Common myeloid progenitor, CD34-positive (primary cell): Measurements from ENCODE around the gene ADARB2.

Source experiments
- CTCF ChIA-PET: fragments of 350-600 bp; sonication (Branson Sonifier 250); formaldehyde crosslinking; loops from one replicate; lab custom pipeline; 2021; ENCODE audit warnings: antibody characterized with exemption; lab: Charles Lee
- POLR2A ChIA-PET: fragments of 350-600 bp; sonication (Branson Sonifier 250); formaldehyde crosslinking; loops from one replicate; lab custom pipeline; 2021; ENCODE audit warnings: antibody characterized with exemption; lab: Charles Lee
- DNase-seq, 3 donors: peaks; one replicate each; pipeline versions ENCODE4 v3.0.0 to v3.0.0-alpha.2; 2013
- H3K27ac ChIP-seq, 2 experiments: 1 replicate in 1 of 2; 2 replicates in 1 of 2; pipeline ENCODE4 v1.7.0; 2013; ENCODE audit warnings: inconsistent platforms in 2 of 2, low read length in 2 of 2, mild to moderate bottlenecking in 2 of 2, low read depth in 1 of 2, moderate library complexity in 1 of 2; ENCODE audit not compliant: severe bottlenecking in 2 of 2, insufficient read depth in 1 of 2, poor library complexity in 1 of 2
- H3K27me3 ChIP-seq, 5 experiments: replicated peaks in 2 of 5; 1 replicate in 3 of 5; 2 replicates in 2 of 5; pipeline versions ENCODE4 v1.6.1 to v1.7.0; 2013; ENCODE audit warnings: low read length in 4 of 5, mild to moderate bottlenecking in 2 of 5, moderate library complexity in 2 of 5, inconsistent platforms in 1 of 5; ENCODE audit not compliant: insufficient read depth in 5 of 5, control insufficient read depth in 4 of 5
- H3K36me3 ChIP-seq, 4 experiments: 1 replicate in 2 of 4; 2 replicates in 2 of 4; pipeline versions ENCODE4 v1.6.1 to v1.7.0; 2013; ENCODE audit warnings: low read length in 3 of 4, control low read depth in 1 of 4, mild to moderate bottlenecking in 1 of 4; ENCODE audit not compliant: control insufficient read depth in 4 of 4, insufficient read depth in 4 of 4
- H3K4me1 ChIP-seq, 4 experiments: 1 replicate in 3 of 4; 2 replicates in 1 of 4; pipeline versions ENCODE4 v1.6.1 to v1.7.1; 2013; ENCODE audit warnings: low read length in 3 of 4, mild to moderate bottlenecking in 3 of 4, control low read depth in 1 of 4, inconsistent platforms in 1 of 4, moderate library complexity in 1 of 4; ENCODE audit not compliant: control insufficient read depth in 4 of 4, insufficient read depth in 4 of 4; ENCODE audit errors: control extremely low read depth in 1 of 4
- H3K4me3 ChIP-seq, 7 experiments: 1 replicate in 4 of 7; 2 replicates in 3 of 7; pipeline versions ENCODE4 v1.5.1 to v1.7.0; 2013; ENCODE audit warnings: mild to moderate bottlenecking in 7 of 7, low read length in 6 of 7, moderate library complexity in 6 of 7, inconsistent platforms in 2 of 7, low read depth in 2 of 7, control low read depth in 1 of 7; ENCODE audit not compliant: insufficient read depth in 4 of 7, control insufficient read depth in 1 of 7; ENCODE audit errors: extremely low read depth in 1 of 7
- H3K9me3 ChIP-seq, 5 experiments: 1 replicate in 4 of 5; 2 replicates in 1 of 5; pipeline versions ENCODE4 v1.6.1 to v1.7.1; 2013; ENCODE audit warnings: low read length in 4 of 5, mild to moderate bottlenecking in 2 of 5, inconsistent platforms in 1 of 5, low read depth in 1 of 5, moderate library complexity in 1 of 5; ENCODE audit not compliant: control insufficient read depth in 4 of 5, insufficient read depth in 2 of 5; ENCODE audit errors: control extremely low read depth in 1 of 5
- WGBS: methylation state at CpG from one replicate; pipeline ENCODE4 v1.1.5; 2013; ENCODE audit not compliant: insufficient coverage; 5-methylcytosine and 5-hydroxymethylcytosine counted together

Gene ADARB2

DNA sequence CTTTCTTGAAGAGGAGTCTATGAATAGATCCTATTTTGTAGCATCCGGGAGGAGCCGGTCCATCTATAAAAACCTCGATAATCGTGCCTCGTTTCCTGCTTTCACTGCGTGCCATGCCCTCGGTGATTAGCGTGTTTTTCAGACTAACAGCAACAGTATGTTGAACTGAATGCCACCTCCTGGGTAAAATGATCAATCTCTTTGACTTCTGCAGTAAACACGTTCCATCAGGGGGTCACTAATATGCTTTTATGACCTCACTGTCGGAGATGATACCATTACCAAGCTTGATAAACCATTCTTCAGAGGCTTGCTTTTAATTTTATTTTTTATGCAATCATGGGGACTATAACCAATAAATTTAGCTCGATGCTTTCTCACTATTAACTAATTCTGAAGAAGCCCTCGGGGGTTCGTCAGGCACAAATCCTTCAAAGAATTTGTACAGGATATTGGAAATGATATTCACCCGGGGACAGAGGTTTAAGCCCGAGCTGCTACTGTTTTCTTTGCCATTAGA, 228.3 kb downstream of the ADARB2 start:
- H3K4me1 ChIP-seq = no peaks in the 10 kb centered on the region
- no peaks in the 10 kb centered on the region for H3K27me3 ChIP-seq
- 90% methylated on average over 14 of the region's 15 CpGs for WGBS
- no peak overlapping the region for H3K4me3 ChIP-seq
- H3K27ac ChIP-seq = no peak overlapping the region
- peaks cover 0 to 6% (median 0%) of the 10 kb centered on the region in 5 experiments for H3K9me3 ChIP-seq
- ChIA-PET POLR2A (no interaction called here), CTCF (no interaction called here)
- H3K36me3 ChIP-seq = no peaks in the 10 kb centered on the region
- no peak for DNase-seq

- POLR2A ChIA-PET = no interaction called here
- no peaks in the 10 kb centered on the region for H3K27me3 ChIP-seq
- no peak for DNase-seq
- H3K36me3 ChIP-seq = no peaks in the 10 kb centered on the region
- H3K4me3 ChIP-seq = no peak overlapping the region
- CTCF ChIA-PET = no interaction called here
- no peaks in the 10 kb centered on the region for H3K4me1 ChIP-seq
- H3K9me3 ChIP-seq = peaks cover 0 to 6% (median 0%) of the 10 kb centered on the region in 5 experiments
- no peak overlapping the region for H3K27ac ChIP-seq
- 96% methylated on average over 16 of the region's 16 CpGs for WGBS
Observed at GRCh38 chr10:1508096-1508495, 229.2 kb downstream of the ADARB2 start.

DNA sequence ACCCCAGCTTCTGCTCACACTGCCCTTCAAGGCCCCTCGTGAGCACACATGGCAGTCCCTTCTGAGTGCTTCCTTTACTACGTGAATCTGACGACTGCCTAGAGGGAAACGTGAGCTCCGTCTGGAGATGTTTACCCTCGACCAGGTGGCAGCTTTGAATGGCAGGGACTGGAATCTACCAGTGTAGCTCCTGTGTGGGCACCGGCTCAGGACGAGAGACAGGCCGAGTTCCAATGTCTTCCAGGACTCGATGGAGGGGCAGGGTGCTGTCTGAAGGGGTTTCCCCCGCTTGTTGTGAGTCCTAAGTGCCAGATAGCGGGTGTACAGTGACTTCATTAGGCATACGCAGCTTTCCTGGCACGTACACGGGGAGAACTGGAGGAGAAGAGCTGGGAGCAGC, 229.9 kb downstream of the ADARB2 start:
- CTCF ChIA-PET = no interaction called here

DNA sequence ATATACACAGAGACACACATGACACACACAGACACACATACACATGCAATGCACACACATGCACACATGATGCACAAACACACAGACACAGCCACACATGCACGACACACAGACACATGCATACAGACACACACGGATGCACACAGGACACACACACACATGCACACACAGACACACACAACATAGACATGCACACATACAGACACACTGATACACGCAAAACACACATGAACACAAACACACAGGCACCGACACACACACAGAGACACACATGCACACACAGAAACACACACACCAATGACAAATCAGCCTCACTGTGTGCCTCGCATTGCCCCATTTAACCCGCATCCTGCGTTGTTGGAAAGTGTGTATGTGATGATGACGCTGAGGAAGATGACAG, 232.4 kb downstream of the ADARB2 start:
- peaks cover 0 to 6% (median 0%) of the 10 kb centered on the region in 5 experiments for H3K9me3 ChIP-seq
- CTCF ChIA-PET = no interaction called here
- 97% methylated on average over 4 of the region's 8 CpGs for WGBS

More for the DNA sequence above, 229.9 kb downstream of the ADARB2 start:
- Histone ChIP-seq H3K27ac (no peak overlapping the region), H3K4me1 (no peaks in the 10 kb centered on the region), H3K27me3 (no peaks in the 10 kb centered on the region), H3K9me3 (peaks cover 0 to 6% (median 0%) of the 10 kb centered on the region in 5 experiments), H3K36me3 (no peaks in the 10 kb centered on the region), H3K4me3 (no peak overlapping the region)
- 94% methylated on average over 15 of the region's 15 CpGs for WGBS
- POLR2A ChIA-PET = no interaction called here
- no peak for DNase-seq

DNA sequence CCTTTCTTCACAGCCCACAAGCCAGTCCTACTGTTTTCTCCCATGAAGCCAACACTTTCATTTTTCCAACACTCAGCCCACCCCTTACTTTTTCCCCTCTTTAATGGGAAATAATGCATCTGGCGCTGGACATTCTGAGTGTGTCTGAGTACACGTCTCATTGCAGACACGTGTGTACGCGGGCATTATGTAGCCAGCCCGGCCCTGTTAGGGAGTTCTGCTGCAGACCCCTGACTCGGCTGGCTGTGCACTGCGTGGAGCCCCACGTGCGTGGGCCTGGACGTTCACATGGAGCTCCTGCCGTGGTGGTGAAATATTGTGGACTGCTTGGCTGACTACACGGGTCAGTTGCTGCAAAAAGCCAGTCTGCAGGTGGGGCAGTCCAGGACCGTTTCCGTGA, 233.0 kb downstream of the ADARB2 start:
- WGBS = 96% methylated on average over 12 of the region's 15 CpGs
- ChIA-PET POLR2A (no interaction called here), CTCF (no interaction called here)

More for the DNA sequence above, 232.4 kb downstream of the ADARB2 start:
- no peak for DNase-seq
- Histone ChIP-seq H3K27me3 (no peaks in the 10 kb centered on the region), H3K27ac (no peak overlapping the region), H3K4me1 (no peaks in the 10 kb centered on the region), H3K4me3 (no peak overlapping the region), H3K36me3 (no peaks in the 10 kb centered on the region)
- POLR2A ChIA-PET = no interaction called here

DNA sequence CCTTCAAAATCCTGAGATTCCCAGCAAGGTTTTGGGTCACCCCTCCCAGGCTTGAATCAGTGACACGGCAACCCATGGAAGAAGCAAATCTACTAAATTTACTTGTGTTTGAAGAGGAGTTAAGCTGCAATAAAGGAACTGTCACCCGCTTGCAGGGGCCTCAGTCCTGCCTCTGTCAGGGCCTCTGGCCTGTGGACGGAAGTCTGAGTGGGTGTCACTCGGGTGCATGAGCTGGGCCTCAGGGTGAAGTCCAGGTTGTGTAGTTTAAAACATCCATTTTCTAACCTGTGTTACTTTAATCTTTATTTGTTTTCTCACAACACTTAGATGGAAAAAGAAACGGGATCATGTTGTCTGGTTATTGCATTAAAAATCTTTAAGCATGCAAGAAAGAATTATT, 234.9 kb downstream of the ADARB2 start:
- no peak for DNase-seq
- 90% methylated on average over 2 of the region's 5 CpGs for WGBS
- POLR2A ChIA-PET = no interaction called here
- Histone ChIP-seq H3K27me3 (no peaks in the 10 kb centered on the region), H3K27ac (no peak overlapping the region), H3K9me3 (peaks cover 0 to 6% (median 0%) of the 10 kb centered on the region in 5 experiments), H3K4me1 (no peaks in the 10 kb centered on the region), H3K36me3 (no peaks in the 10 kb centered on the region), H3K4me3 (no peak overlapping the region)
- CTCF ChIA-PET = no interaction called here

More for the DNA sequence above, 233.0 kb downstream of the ADARB2 start:
- DNase-seq = no peak
- H3K4me1 ChIP-seq = no peaks in the 10 kb centered on the region
- H3K27me3 ChIP-seq = no peaks in the 10 kb centered on the region
- no peak overlapping the region for H3K27ac ChIP-seq
- no peak overlapping the region for H3K4me3 ChIP-seq
- H3K36me3 ChIP-seq = no peaks in the 10 kb centered on the region
- H3K9me3 ChIP-seq = peaks cover 0 to 6% (median 0%) of the 10 kb centered on the region in 5 experiments

DNA sequence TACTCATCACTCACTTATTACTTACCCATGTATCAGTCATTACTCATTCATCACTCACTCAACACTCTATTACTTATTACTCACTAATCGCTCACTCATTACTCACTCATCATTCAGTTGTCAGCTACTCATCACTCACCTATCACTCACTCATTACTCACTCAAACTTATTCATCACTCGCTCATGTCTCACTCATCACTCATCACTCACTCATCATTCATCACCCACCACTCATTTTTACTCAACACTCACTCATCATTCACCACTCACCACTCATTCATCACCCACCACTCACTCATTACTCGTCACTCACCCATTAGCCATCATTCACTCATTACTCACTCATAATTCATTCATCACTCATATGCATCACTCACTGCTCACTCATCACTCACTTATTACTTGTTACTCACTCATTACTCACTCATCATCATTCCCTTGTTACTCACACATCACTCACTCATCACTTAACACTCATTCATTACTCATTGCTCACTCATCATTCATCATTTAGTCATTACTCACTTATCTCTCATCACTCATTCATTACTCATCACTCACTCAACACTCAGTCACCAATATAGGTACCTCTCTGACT, 237.9 kb downstream of the ADARB2 start:
- no peaks in the 10 kb centered on the region for H3K9me3 ChIP-seq
- no peaks in the 10 kb centered on the region for H3K36me3 ChIP-seq
- no peak overlapping the region for H3K4me3 ChIP-seq
- WGBS = 95% methylated on average over 3 of the region's 3 CpGs
- ChIA-PET POLR2A (no interaction called here), CTCF (no interaction called here)
- no peaks in the 10 kb centered on the region for H3K27me3 ChIP-seq
- no peak overlapping the region for H3K27ac ChIP-seq
- no peak for DNase-seq
- H3K4me1 ChIP-seq = no peaks in the 10 kb centered on the region
